Aorta (tissue), 5 donors: Measurements from ENCODE around the gene AHNAK2. TPM values are rescaled to one million over a fixed set of nuclear protein-coding genes. Genes with fewer than 3 reads are reported as not detected.
"Not testable (repeated sequence)": the region's sequence is repeated elsewhere in the genome, so short reads cannot be mapped to it uniquely, and the experiment has no call there.

ENCODE experiments used
- ATAC-seq: fragments of 200-7000 bp; cut with Tn5 transposase; one replicate; pipeline ENCODE4 v1.9.1; 2022; ENCODE audit warnings: moderate library complexity; ENCODE audit not compliant: low FRiP score
- DNase-seq, 2 donors: peaks; one replicate each; pipeline ENCODE4 v3.0.0-alpha.2; 2020
- H3K27ac ChIP-seq, 2 donors: one replicate each; pipeline ENCODE4 v1.5.1; 2013; ENCODE audit warnings: low read length in 2 of 2, mild to moderate bottlenecking in 2 of 2, moderate library complexity in 2 of 2, control low read depth in 1 of 2, inconsistent platforms in 1 of 2, low read depth in 1 of 2
- H3K27me3 ChIP-seq, 2 donors: one replicate each; pipeline ENCODE4 v1.6.1; 2013; ENCODE audit warnings: control low read depth in 1 of 2, low read length in 1 of 2, mild to moderate bottlenecking in 1 of 2, moderate library complexity in 1 of 2; ENCODE audit not compliant: insufficient read depth in 2 of 2, control insufficient read depth in 1 of 2
- H3K36me3 ChIP-seq, 2 donors: one replicate each; pipeline ENCODE4 v1.6.1; 2013; ENCODE audit warnings: control low read depth in 1 of 2, low read length in 1 of 2, mild to moderate bottlenecking in 1 of 2; ENCODE audit not compliant: insufficient read depth in 2 of 2, control insufficient read depth in 1 of 2
- H3K4me1 ChIP-seq, 2 donors: one replicate each; pipeline ENCODE4 v1.6.1; 2013; ENCODE audit warnings: low read length in 2 of 2, control low read depth in 1 of 2, mild to moderate bottlenecking in 1 of 2, moderate library complexity in 1 of 2; ENCODE audit not compliant: insufficient read depth in 2 of 2, control insufficient read depth in 1 of 2
- H3K4me3 ChIP-seq, 2 donors: one replicate each; pipeline ENCODE4 v1.5.1; 2013; ENCODE audit warnings: low read length in 2 of 2, control low read depth in 1 of 2, mild to moderate bottlenecking in 1 of 2
- H3K9me3 ChIP-seq: one replicate; pipeline ENCODE4 v1.6.1; 2013; ENCODE audit warnings: mild to moderate bottlenecking, low read length; ENCODE audit not compliant: control insufficient read depth
- WGBS, 2 donors: extraction: QIAGEN DNeasy Blood & Tissue Kit; methylation state at CpG; one replicate each; pipeline ENCODE4 v1.1.7; 2013; 5-methylcytosine and 5-hydroxymethylcytosine counted together
- intact Hi-C, 2 donors: fragments of 100-400 bp; cut with DNase I; formaldehyde crosslinking; loops; one replicate each; pipeline versions ENCODE4 v1.14.2 to v1.15.0; 2022
- polyA plus RNA-seq, 2 donors: library from polyadenylated mRNA; stranded (reverse); fragments of 200-250 nt; gene quantifications; one replicate each; pipeline ENCODE4 v1.2.3, GENCODE V29; 2013
- total RNA-seq, 2 donors: library from RNA; stranded (reverse); fragmentation: NEBNext Ultra II Directional; extraction: Animal tissue kit (Norgen Biotek cat#: 25700); gene quantifications; one replicate each; pipeline ENCODE4 v1.2.1, GENCODE V29; 2021
- donor health status: healthy with polysubstance abuse.
- donor health status: Bipolar disorder and iron deficiency.
- donor health status: DM: no; HTN: no; CAD: no.
- donor health status: DM: no; HTN: no; CAD: no.
- donor health status: DM: yes; HTN: yes; CAD: no.

The AHNAK2 gene
- total and polyA plus RNA-seq, 4 donors = 4.6 to 61.3 (median 18.0) TPM

GRCh38 chr14:104925214-104925854 is 52.8 kb downstream of the AHNAK2 start:
- Histone ChIP-seq H3K9me3 (peaks cover 2% of the 10 kb centered on the region), H3K27ac (no peak overlapping the region), H3K4me1 (no peaks in the 10 kb centered on the region), H3K27me3 (no peaks in the 10 kb centered on the region), H3K4me3 (no peak overlapping the region), H3K36me3 (no peaks in the 10 kb centered on the region)
- 77 to 79% methylated on average over 10 of the region's 10 CpGs for whole genome bisulfite sequencing, 2 donors
- ATAC-seq (no peak), DNase-seq (no peak)
- intact Hi-C loops = no loop called here

- Histone ChIP-seq H3K9me3 (peaks cover 2% of the 10 kb centered on the region), H3K27me3 (no peaks in the 10 kb centered on the region), H3K4me3 (no peak within 1 kb of the TSS), H3K27ac (no peak within 1 kb of the TSS), H3K4me1 (no peaks in the 10 kb centered on the region), H3K36me3 (no peaks in the 10 kb centered on the region)
- DNase-seq (no peak), ATAC-seq (no peak)
- WGBS, 2 donors = 88 to 92% methylated on average over 14 of the region's 14 CpGs
- intact Hi-C loops = no loop called here
Measured at GRCh38 chr14:104924421-104925213, 53.6 kb downstream of the AHNAK2 start, which contains the start of gene PLD4. PLD4 (plus strand) TSS chr14:104924879; CDS start chr14:104927141, 2,262 bp downstream.

DNA sequence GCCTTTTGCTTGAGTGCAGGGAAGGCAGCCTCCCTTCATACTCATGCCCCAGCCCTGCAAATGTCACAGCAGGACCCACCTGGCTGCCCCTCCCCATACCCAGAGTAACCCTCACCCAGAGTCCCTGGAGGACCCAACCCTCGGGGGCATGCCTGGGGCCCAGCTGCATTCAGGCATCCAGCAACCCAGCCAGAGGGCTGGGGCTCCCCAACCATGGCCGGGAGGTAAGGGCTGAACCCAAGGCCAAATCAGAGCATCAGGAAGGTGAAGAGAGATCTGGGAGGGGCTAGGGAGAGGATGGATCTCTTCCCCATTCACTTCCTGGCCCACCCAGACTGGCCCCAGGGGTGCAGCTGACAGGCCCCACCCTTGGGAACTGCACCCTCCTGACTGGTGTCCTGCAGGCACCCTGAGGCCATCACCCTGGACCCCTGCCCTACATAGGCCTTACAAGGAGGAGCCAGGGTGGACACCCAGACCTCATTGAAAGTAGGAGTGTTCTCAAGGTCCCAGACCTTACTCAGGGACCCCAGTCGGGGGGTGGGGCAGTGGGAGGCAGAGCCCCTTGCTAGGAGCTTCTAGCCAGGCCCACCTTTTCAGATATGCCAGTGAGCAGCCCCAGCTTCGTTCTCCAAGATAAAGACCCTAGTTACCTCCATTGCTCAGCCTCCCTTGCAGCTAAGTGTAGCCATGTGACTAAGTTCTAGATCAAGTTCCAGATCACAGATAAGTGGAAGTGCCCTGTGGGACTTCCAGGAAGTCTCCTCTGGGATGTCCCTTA is 54.3 kb downstream of the AHNAK2 start:
- Histone ChIP-seq H3K27me3 (no peaks in the 10 kb centered on the region), H3K9me3 (peaks cover 2% of the 10 kb centered on the region), H3K27ac (no peak overlapping the region), H3K36me3 (no peaks in the 10 kb centered on the region), H3K4me1 (no peaks in the 10 kb centered on the region), H3K4me3 (no peak overlapping the region)
- WGBS, 2 donors = 89 to 93% methylated on average over 4 of the region's 4 CpGs
- ATAC-seq (no peak), DNase-seq (no peak)
- intact Hi-C loops = no loop called here

- Histone ChIP-seq H3K27me3 (no peaks in the 10 kb centered on the region), H3K27ac (no peak overlapping the region), H3K4me1 (no peaks in the 10 kb centered on the region), H3K36me3 (no peaks in the 10 kb centered on the region), H3K9me3 (peaks cover 2% of the 10 kb centered on the region), H3K4me3 (no peak overlapping the region)
- intact Hi-C loops = no loop called here
- ATAC-seq (no peak), DNase-seq (no peak)
- 57 to 58% methylated on average over 3 of the region's 3 CpGs for WGBS, 2 donors
Measured at GRCh38 chr14:104919993-104920315, 58.2 kb downstream of the AHNAK2 start.

- H3K27ac ChIP-seq, ATAC-seq, H3K9me3 ChIP-seq, intact Hi-C loops, H3K4me3 ChIP-seq, H3K27me3 ChIP-seq, H3K36me3 ChIP-seq, H3K4me1 ChIP-seq, DNase-seq: not testable (repeated sequence)
- WGBS, 2 donors = 68 to 73% methylated on average over 12 of the region's 12 CpGs
Measured at GRCh38 chr14:104919152-104919992, 58.8 kb downstream of the AHNAK2 start.

- Histone ChIP-seq H3K4me3 (no peak overlapping the region), H3K27ac (no peak overlapping the region), H3K4me1 (no peaks in the 10 kb centered on the region), H3K27me3 (no peaks in the 10 kb centered on the region), H3K36me3 (no peaks in the 10 kb centered on the region), H3K9me3 (no peaks in the 10 kb centered on the region)
- ATAC-seq (no peak), DNase-seq (no peak)
- 74 to 76% methylated on average over 4 of the region's 4 CpGs for WGBS, 2 donors
- intact Hi-C loops = no loop called here
Measured at GRCh38 chr14:104917993-104918392, 60.2 kb downstream of the AHNAK2 start.

- intact Hi-C loops = no loop called here
Measured at GRCh38 chr14:104917116-104917515, 61.1 kb downstream of the AHNAK2 start.

GRCh38 chr14:104913435-104913834 is 64.7 kb downstream of the AHNAK2 start:
- Histone ChIP-seq H3K27me3 (no peaks in the 10 kb centered on the region), H3K36me3 (no peaks in the 10 kb centered on the region), H3K9me3 (peaks cover 4% of the 10 kb centered on the region), H3K4me3 (no peak overlapping the region), H3K27ac (no peak overlapping the region), H3K4me1 (no peaks in the 10 kb centered on the region)
- ATAC-seq (no peak), DNase-seq (no peak)
- WGBS, 2 donors = 92 to 93% methylated on average over 7 of the region's 7 CpGs
- intact Hi-C loops = no loop called here

More at GRCh38 chr14:104917116-104917515, 61.1 kb downstream of the AHNAK2 start:
- H3K27ac ChIP-seq = no peak overlapping the region
- H3K9me3 ChIP-seq = peaks cover 2% of the 10 kb centered on the region
- H3K36me3 ChIP-seq = no peaks in the 10 kb centered on the region
- H3K4me3 ChIP-seq = no peak overlapping the region
- DNase-seq (no peak), ATAC-seq (no peak)
- H3K27me3 ChIP-seq = no peaks in the 10 kb centered on the region
- no peaks in the 10 kb centered on the region for H3K4me1 ChIP-seq
- 89 to 91% methylated on average over 9 of the region's 9 CpGs for WGBS, 2 donors
